Right lobe of liver (tissue), 6 donors: ENCODE measurements around the gene BSG. TPM values are rescaled to one million over a fixed set of nuclear protein-coding genes. Genes with fewer than 3 reads are reported as not detected.

Experiments
- ATAC-seq, 4 donors: fragments of 200-7000 bp; cut with Tn5 transposase; one replicate each; pipeline ENCODE4 v1.9.1; 2020; ENCODE audit warnings: mild to moderate bottlenecking in 4 of 4, moderate library complexity in 4 of 4
- DNase-seq, 3 donors: peaks; one replicate each; pipeline ENCODE4 v3.0.0-alpha.2; 2020
- H3K27ac ChIP-seq, 3 donors: fragments of 200-600 bp; one replicate each; pipeline ENCODE4 v1.8.0; 2022
- H3K27me3 ChIP-seq, 2 donors: fragments of 200-600 bp; one replicate each; pipeline ENCODE4 v1.8.0; 2022
- H3K36me3 ChIP-seq, 4 donors: fragments of 200-600 bp; sonication (generic) in 1 of 4; one replicate each; pipeline versions ENCODE4 v1.5.1 to v1.8.0; 2017 to 2022; ENCODE audit warnings: control low read depth in 1 of 4
- H3K4me1 ChIP-seq, 4 donors: fragments of 200-600 bp; sonication (generic) in 1 of 4; one replicate each; pipeline versions ENCODE4 v1.5.1 to v1.8.0; 2017 to 2022; ENCODE audit warnings: control low read depth in 1 of 4
- H3K4me3 ChIP-seq, 3 donors: fragments of 200-600 bp; one replicate each; pipeline ENCODE4 v1.8.0; 2022
- H3K9me3 ChIP-seq, 4 donors: fragments of 200-600 bp; sonication (generic) in 1 of 4; one replicate each; pipeline versions ENCODE4 v1.5.1 to v1.8.0; 2017 to 2022; ENCODE audit warnings: control low read depth in 1 of 4
- POLR2A ChIP-seq: fragments of 450-650 bp; IDR thresholded peaks from one replicate; pipeline ENCODE4 v1.6.1; 2017; ENCODE audit warnings: antibody characterized with exemption, mild to moderate bottlenecking
- WGBS: methylation state at CpG from one replicate; pipeline ENCODE4 v1.1.6; 2018; ENCODE audit warnings: low coverage, low lambda C conversion rate; ENCODE audit not compliant: insufficient coverage; ENCODE audit errors: missing lambda C conversion rate; 5-methylcytosine and 5-hydroxymethylcytosine counted together
- intact Hi-C, 2 donors: fragments of 100-400 bp; cut with DNase I; formaldehyde crosslinking; loops; one replicate each; pipeline versions ENCODE4 v1.11.2 to v1.14.1; 2022
- total RNA-seq, 6 experiments: library from RNA; depleted of rRNA in 2 of 6; stranded (reverse); fragments of >200 nt in 2 of 6; fragmentation: NEBNext Ultra II Directional in 3 of 6; extraction: Animal tissue kit (Norgen Biotek cat#: 25700) in 3 of 6; gene quantifications; one replicate each; pipeline versions ENCODE4 v1.1.0 to v1.2.4, GENCODE V29; 2016 to 2023
- TF ChIP-seq, protein P1 (sequence below), 4 donors: fragments of 200-600 bp in 3 of 4; fragments of 450-650 bp in 1 of 4; IDR thresholded peaks; one replicate each; pipeline versions ENCODE4 v1.5.1 to v1.8.0; 2016 to 2022; ENCODE audit warnings: antibody characterized with exemption in 4 of 4, mild to moderate bottlenecking in 2 of 4
- donor health status: DM: no; HTN: yes; CAD: no.
- donor health status: DM: no; HTN: no; CAD: no.
- donor health status: DM: no; HTN: no; CAD: no.
- donor health status: DM: no; HTN: yes; CAD: no.
- donor health status: DM: no; HTN: yes; CAD: no.

BSG gene
- total RNA-seq, 6 experiments from 2014 or later, result 88.6 to 369 (median 124) TPM

- Histone ChIP-seq H3K27ac (no peak overlapping the region), H3K27me3 (no peaks in the 10 kb centered on the region), H3K4me3 (no peak overlapping the region), H3K4me1 (no peaks in the 10 kb centered on the region), H3K36me3 (peaks cover 0 to under 1% (median 0%) of the 10 kb centered on the region in 4 donors), H3K9me3 (no peaks in the 10 kb centered on the region)
- TF ChIP-seq POLR2A, result no peak
- TF ChIP-seq, protein P1, sequence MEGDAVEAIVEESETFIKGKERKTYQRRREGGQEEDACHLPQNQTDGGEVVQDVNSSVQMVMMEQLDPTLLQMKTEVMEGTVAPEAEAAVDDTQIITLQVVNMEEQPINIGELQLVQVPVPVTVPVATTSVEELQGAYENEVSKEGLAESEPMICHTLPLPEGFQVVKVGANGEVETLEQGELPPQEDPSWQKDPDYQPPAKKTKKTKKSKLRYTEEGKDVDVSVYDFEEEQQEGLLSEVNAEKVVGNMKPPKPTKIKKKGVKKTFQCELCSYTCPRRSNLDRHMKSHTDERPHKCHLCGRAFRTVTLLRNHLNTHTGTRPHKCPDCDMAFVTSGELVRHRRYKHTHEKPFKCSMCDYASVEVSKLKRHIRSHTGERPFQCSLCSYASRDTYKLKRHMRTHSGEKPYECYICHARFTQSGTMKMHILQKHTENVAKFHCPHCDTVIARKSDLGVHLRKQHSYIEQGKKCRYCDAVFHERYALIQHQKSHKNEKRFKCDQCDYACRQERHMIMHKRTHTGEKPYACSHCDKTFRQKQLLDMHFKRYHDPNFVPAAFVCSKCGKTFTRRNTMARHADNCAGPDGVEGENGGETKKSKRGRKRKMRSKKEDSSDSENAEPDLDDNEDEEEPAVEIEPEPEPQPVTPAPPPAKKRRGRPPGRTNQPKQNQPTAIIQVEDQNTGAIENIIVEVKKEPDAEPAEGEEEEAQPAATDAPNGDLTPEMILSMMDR (IDR thresholded peaks at IDR 0.05), result no peak
- ATAC-seq, result no peak
- DNase-seq, result no peak
- 96% methylated on average over 4 of the region's 15 CpGs for WGBS
- intact Hi-C loops, result no loop called here
Measured at GRCh38 chr19:547117-547516, 25.3 kb upstream of the BSG start.

GRCh38 chr19:547836-548720, 24.3 kb upstream of the BSG start:
- WGBS, result 79% methylated on average over 7 of the region's 26 CpGs
- intact Hi-C loops, result no loop called here
- H3K27ac ChIP-seq, result no peak overlapping the region

GRCh38 chr19:548886-549830, 23.2 kb upstream of the BSG start:
- Histone ChIP-seq H3K9me3 (no peaks in the 10 kb centered on the region), H3K27ac (no peak overlapping the region), H3K4me1 (no peaks in the 10 kb centered on the region), H3K27me3 (no peaks in the 10 kb centered on the region), H3K36me3 (no peaks in the 10 kb centered on the region), H3K4me3 (no peak overlapping the region)
- WGBS, result 43% methylated on average over 6 of the region's 52 CpGs
- DNase-seq, result peak in 1 of 3 donors; percentile 44
- intact Hi-C loops, result no loop called here
- TF ChIP-seq POLR2A, result no peak
- TF ChIP-seq, protein P1 (IDR thresholded peaks at IDR 0.05), result no peak
- peak in 1 of 4 donors; percentile 7 for ATAC-seq

More at GRCh38 chr19:547836-548720, 24.3 kb upstream of the BSG start:
- ATAC-seq, result no peak
- Histone ChIP-seq H3K9me3 (no peaks in the 10 kb centered on the region), H3K36me3 (no peaks in the 10 kb centered on the region), H3K27me3 (no peaks in the 10 kb centered on the region), H3K4me1 (no peaks in the 10 kb centered on the region), H3K4me3 (no peak overlapping the region)
- no peak for DNase-seq
- TF ChIP-seq, protein P1 (IDR thresholded peaks at IDR 0.05), result no peak
- TF ChIP-seq POLR2A, result no peak

GRCh38 chr19:554817-555216, 17.6 kb upstream of the BSG start:
- Histone ChIP-seq H3K4me1 (peaks cover 0 to 15% (median 0%) of the 10 kb centered on the region in 4 donors), H3K36me3 (no peaks in the 10 kb centered on the region), H3K27me3 (no peaks in the 10 kb centered on the region), H3K27ac (no peak overlapping the region), H3K4me3 (no peak overlapping the region), H3K9me3 (no peaks in the 10 kb centered on the region)
- DNase-seq (no peak), ATAC-seq (no peak)
- WGBS, result 50% methylated on average over 8 of the region's 20 CpGs
- intact Hi-C loops, result no loop called here
- TF ChIP-seq POLR2A, result no peak
- TF ChIP-seq, protein P1 (IDR thresholded peaks at IDR 0.05), result no peak
